Natural killer cell treated with Interleukin-12 subunit alpha and Interleukin-12 subunit beta and Interleukin-15 and Interleukin-18, amount 100 ng/mL, for 72 hours (primary cell): Measurements from ENCODE around the gene SLC34A1. TPM values are rescaled to one million over a fixed set of nuclear protein-coding genes. Genes with fewer than 3 reads are reported as not detected.
A peak's percentile ranks its signal among the peaks of the same experiment; 100 is the strongest.

Source experiments
- ATAC-seq, 2 donors: fragments of 150-1000 bp; cut with Tn5 transposase in 1 of 2; sonication (Bioruptor Pico), chemical (Tn5 transposase) in 1 of 2; 2 replicates each; pipeline ENCODE4 v1.10.0; 2021
- DNase-seq: peaks from one replicate; pipeline ENCODE4 v3.0.0; 2022; ENCODE audit warnings: low spot score
- H3K27ac Mint-ChIP-seq, 2 donors: 1 replicate in 1 of 2; 2 replicates in 1 of 2; pipeline ENCODE4 v1.8.0; 2022; ENCODE audit warnings: mixed read lengths in 2 of 2, mild to moderate bottlenecking in 1 of 2, moderate library complexity in 1 of 2
- H3K27me3 Mint-ChIP-seq, 2 donors: 1 replicate in 1 of 2; 2 replicates in 1 of 2; pipeline ENCODE4 v1.8.0; 2022; ENCODE audit warnings: mixed read lengths in 2 of 2
- H3K36me3 Mint-ChIP-seq: one replicate; pipeline ENCODE4 v1.8.0; 2022; ENCODE audit warnings: mixed read lengths
- H3K4me1 Mint-ChIP-seq, 2 donors: 1 replicate in 1 of 2; 2 replicates in 1 of 2; pipeline ENCODE4 v1.8.0; 2022; ENCODE audit warnings: low read depth in 2 of 2, mixed read lengths in 2 of 2, mild to moderate bottlenecking in 1 of 2
- H3K4me3 Mint-ChIP-seq: one replicate; pipeline ENCODE4 v1.8.0; 2022; ENCODE audit warnings: mixed read lengths
- H3K9me3 Mint-ChIP-seq: 2 replicates; pipeline ENCODE4 v1.8.0; 2022; ENCODE audit warnings: mixed read lengths
- total RNA-seq, 2 donors: library from RNA; stranded (reverse); gene quantifications; one replicate each; pipeline ENCODE4 v1.2.3, GENCODE V29; 2022

The SLC34A1 gene
- total RNA-seq, 2 donors from 2014 or later, result not detected

DNA sequence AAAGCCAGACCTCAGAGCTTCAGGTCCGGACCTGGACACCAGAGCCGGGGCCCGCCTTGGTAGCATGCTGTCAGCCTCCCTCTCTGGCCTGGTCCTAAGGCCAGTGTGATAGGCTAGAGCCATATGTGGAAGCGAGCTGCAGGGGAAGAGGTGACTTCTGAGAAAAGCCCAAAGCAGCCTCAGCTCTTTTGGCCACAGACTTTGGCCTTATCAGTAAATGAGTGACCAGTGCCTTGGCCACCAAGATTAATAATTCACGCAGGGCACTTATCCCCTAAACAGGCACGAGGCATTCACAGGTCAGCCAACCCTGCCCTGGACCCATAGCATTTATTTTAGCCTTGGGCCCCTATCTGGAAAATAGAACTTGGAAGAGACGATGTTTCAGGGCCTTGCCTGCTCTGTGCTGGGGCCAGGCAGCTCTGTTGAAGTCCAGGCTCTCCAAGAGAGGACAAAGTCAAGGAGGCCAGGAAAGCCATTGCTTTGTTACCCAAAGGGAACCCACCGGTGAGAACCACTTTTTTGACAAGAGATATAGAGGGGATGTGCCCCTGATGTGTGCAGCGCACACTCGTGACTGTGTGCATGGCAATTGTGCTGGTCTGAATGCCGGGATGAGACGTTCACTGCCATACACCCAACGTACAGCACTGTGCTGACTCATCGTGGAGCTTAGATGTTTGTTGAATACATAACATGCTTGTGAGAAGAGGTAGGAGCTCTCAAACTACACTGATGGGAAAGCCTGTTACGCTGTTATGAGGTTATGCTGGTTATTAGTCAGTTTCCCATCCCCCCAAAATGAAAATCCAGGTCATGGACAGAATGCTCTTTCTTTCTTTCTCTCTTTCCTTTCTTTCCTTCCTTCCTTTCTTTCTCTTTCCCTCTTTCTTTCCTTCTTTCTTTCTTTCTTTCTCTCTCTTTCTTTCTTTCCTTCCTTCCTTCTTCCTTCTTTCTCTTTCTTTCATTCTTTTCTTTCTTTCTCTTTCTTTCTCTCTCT lies 5.0 kb upstream of the SLC34A1 start:
- Mint-ChIP-seq H3K4me1 (peaks cover 9 to 16% of the 10 kb centered on the region in 2 donors), H3K36me3 (no peaks in the 10 kb centered on the region), H3K27me3 (peaks cover 0 to 2% of the 10 kb centered on the region in 2 donors), H3K27ac (no peak overlapping the region), H3K4me3 (no peak overlapping the region), H3K9me3 (no peaks in the 10 kb centered on the region)
- ATAC-seq (peak in 1 of 2 donors; percentile 83), DNase-seq (no peak)

- ATAC-seq (no peak), DNase-seq (no peak)
- H3K27ac Mint-ChIP-seq, result no peak overlapping the region
- H3K27me3 Mint-ChIP-seq, result peaks cover 0 to 2% of the 10 kb centered on the region in 2 donors
- H3K9me3 Mint-ChIP-seq, result no peaks in the 10 kb centered on the region
- no peak overlapping the region for H3K4me3 Mint-ChIP-seq
- no peaks in the 10 kb centered on the region for H3K36me3 Mint-ChIP-seq
- peaks cover 15 to 22% of the 10 kb centered on the region in 2 donors for H3K4me1 Mint-ChIP-seq
Observed at GRCh38 chr5:177380805-177381126, 3.5 kb upstream of the SLC34A1 start.

DNA sequence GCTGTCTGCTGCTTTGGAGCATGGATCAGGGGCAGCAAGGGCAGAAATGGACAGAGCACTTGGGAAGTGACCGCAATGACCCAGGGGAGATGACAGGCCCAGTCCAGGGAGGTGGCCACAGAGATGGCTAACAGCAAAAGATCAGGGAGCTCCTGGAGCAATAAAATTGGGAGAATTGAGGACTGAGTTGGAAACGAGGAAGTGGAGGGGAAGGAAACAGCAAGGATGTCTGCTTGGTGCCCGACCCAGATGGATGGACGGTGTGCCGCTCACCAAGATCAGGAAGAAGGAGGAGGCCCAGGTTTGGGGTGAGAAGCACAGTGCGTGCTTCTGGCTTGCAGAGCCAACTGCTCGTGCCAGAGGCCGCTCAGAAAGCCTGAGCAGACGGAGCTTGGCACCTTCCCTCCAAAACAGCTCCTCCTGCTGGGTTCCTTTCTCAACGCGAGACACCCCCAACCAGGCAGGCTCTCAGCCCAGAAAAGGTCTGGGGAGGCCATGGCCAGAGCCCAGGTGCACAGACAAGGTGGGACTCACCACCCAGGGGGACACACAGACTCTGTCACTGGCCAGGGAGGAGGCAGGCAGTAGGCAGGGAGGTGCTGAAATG lies 1.7 kb upstream of the SLC34A1 start:
- no peaks in the 10 kb centered on the region for H3K9me3 Mint-ChIP-seq
- H3K36me3 Mint-ChIP-seq, result no peaks in the 10 kb centered on the region
- DNase-seq (no peak), ATAC-seq (no peak)
- peaks cover 0 to 2% of the 10 kb centered on the region in 2 donors for H3K27me3 Mint-ChIP-seq
- H3K4me3 Mint-ChIP-seq, result no peak overlapping the region
- no peak overlapping the region for H3K27ac Mint-ChIP-seq
- peaks cover 15 to 22% of the 10 kb centered on the region in 2 donors for H3K4me1 Mint-ChIP-seq

- DNase-seq, result no peak
- Mint-ChIP-seq H3K4me3 (no peak overlapping the region), H3K36me3 (no peaks in the 10 kb centered on the region), H3K27me3 (peaks cover 0 to 2% of the 10 kb centered on the region in 2 donors), H3K4me1 (peaks cover 15 to 24% of the 10 kb centered on the region in 2 donors), H3K9me3 (no peaks in the 10 kb centered on the region), H3K27ac (no peak overlapping the region)
- ATAC-seq, result no peak
Observed at GRCh38 chr5:177383181-177383580, 1.1 kb upstream of the SLC34A1 start.

- ATAC-seq, result no peak
- no peaks in the 10 kb centered on the region for H3K36me3 Mint-ChIP-seq
- peaks cover 0 to 5% of the 10 kb centered on the region in 2 donors for H3K27me3 Mint-ChIP-seq
- DNase-seq, result no peak
- H3K9me3 Mint-ChIP-seq, result no peaks in the 10 kb centered on the region
- H3K27ac Mint-ChIP-seq, result no peak overlapping the region
- peak overlapping the region; percentile 26 for H3K4me3 Mint-ChIP-seq
- H3K4me1 Mint-ChIP-seq, result peaks cover 32 to 34% of the 10 kb centered on the region in 2 donors
Observed at GRCh38 chr5:177385720-177386119, 1.5 kb downstream of the SLC34A1 start.

- Mint-ChIP-seq H3K4me1 (peaks cover 36 to 41% of the 10 kb centered on the region in 2 donors), H3K27me3 (peaks cover 0 to 5% of the 10 kb centered on the region in 2 donors), H3K9me3 (no peaks in the 10 kb centered on the region), H3K36me3 (no peaks in the 10 kb centered on the region), H3K4me3 (no peak overlapping the region), H3K27ac (no peak overlapping the region)
- DNase-seq (no peak), ATAC-seq (no peak)
Observed at GRCh38 chr5:177386542-177386941, 2.3 kb downstream of the SLC34A1 start.

- Mint-ChIP-seq H3K9me3 (no peaks in the 10 kb centered on the region), H3K4me1 (peaks cover 36 to 41% of the 10 kb centered on the region in 2 donors), H3K27me3 (peaks cover 0 to 5% of the 10 kb centered on the region in 2 donors), H3K36me3 (no peaks in the 10 kb centered on the region), H3K4me3 (no peak overlapping the region), H3K27ac (no peak overlapping the region)
- ATAC-seq (no peak), DNase-seq (no peak)
Observed at GRCh38 chr5:177387405-177387804, 3.2 kb downstream of the SLC34A1 start.

- peak overlapping the region; percentile 10 to 85 for H3K27ac Mint-ChIP-seq
- H3K4me1 Mint-ChIP-seq, result peaks cover 36 to 41% of the 10 kb centered on the region in 2 donors
- peak overlapping the region; percentile 80 for H3K4me3 Mint-ChIP-seq
- ATAC-seq (no peak), DNase-seq (no peak)
- no peaks in the 10 kb centered on the region for H3K9me3 Mint-ChIP-seq
- peaks cover 0 to 5% of the 10 kb centered on the region in 2 donors for H3K27me3 Mint-ChIP-seq
- H3K36me3 Mint-ChIP-seq, result no peaks in the 10 kb centered on the region
Observed at GRCh38 chr5:177388521-177389052, 4.4 kb downstream of the SLC34A1 start.

DNA sequence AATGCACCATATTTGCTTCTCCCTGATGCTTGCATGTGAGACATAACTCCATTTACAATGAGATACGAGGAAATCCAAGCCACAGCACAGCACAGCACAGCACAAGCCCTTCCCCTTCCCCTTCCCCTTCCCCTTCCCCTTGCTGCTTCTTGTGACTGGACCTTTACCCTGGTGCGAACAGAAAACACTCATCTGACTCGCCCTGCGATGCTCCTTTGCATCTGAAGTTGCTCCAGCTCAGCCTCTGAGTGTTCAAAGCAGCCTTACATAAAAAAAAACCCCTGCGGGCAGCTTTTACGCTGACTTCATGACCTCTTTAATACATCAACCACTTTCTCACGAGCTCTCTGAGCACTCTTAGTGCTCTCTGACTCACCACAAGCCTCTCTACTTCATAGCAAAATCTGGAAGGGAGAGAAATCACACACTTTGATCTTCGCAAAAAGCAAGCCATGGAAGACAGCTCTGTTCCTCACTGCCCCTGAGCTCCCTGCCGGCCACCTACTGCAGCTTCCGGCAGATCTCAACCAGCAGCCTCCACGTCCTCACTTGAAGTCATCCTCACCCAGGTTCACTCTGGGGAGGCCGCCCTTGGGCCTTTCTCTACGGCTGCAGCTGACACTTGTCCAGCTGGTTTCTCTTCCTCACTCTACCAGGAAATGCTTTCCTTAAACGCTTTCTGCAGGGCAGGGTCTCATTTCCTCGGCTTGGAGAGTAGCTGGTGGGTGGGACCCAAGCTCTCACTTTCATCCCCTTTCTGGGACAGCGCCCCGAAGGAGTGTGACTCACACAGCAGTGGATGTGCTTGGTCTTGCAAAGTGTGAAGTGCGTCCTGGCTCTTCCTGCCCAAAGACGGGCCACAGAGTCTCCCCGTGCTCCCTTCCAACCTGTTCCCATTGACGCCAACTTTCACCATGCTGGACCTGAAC lies 5.3 kb downstream of the SLC34A1 start:
- Mint-ChIP-seq H3K4me1 (peaks cover 34 to 41% of the 10 kb centered on the region in 2 donors), H3K36me3 (no peaks in the 10 kb centered on the region), H3K27me3 (peaks cover 0 to 3% of the 10 kb centered on the region in 2 donors), H3K4me3 (peak overlapping the region; percentile 80), H3K9me3 (no peaks in the 10 kb centered on the region), H3K27ac (peak overlapping the region; percentile 10 to 85)
- DNase-seq, result no peak
- ATAC-seq, result peak; percentile 83 to 85

DNA sequence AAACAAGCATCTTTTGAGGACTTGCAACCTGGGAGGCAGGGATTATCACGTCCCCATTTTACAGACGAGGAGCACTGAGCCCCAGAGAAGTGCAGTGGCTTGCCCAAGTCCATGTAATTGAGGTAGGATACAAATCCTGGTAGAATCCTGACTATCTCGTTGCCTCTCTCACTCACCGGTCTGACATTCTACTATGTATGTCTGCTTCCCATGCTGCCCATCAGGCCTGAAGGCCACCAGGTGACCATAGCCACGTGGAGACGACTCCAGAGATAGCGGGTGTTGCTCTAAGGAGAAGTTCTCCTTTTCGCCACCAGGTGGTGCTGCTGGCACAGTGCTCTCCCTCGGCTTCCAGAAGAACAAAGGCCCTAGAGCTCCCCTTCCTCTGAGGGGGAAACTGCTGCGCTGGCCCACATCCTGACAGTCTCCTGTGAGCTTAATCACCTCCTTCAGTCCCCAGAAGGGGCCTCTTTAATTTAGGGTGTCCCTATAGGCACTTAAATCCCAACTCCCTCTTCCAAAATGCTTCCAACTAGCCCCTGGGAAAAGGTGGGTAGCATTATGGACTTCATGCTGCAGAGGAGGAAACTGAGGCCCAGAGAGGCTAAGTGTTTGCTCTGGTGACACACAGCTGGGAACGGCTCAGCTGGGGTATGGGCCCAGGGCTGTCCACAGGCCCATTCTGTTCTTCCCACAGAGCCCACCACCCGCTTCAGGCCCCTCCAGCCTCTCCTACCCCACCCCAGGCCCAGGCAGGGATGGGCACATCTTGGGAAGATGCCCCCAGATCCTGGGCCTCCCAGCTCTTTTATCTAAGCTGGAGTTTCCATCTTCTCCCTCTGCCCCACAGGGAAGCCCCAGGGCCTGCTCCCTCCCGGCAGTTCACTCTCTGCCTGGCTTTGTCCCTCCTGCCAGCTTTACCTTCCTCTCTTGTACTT lies 6.4 kb downstream of the SLC34A1 start:
- peak overlapping the region; percentile 80 for H3K4me3 Mint-ChIP-seq
- no peaks in the 10 kb centered on the region for H3K9me3 Mint-ChIP-seq
- no peaks in the 10 kb centered on the region for H3K36me3 Mint-ChIP-seq
- H3K27me3 Mint-ChIP-seq, result peaks cover 0 to 3% of the 10 kb centered on the region in 2 donors
- H3K4me1 Mint-ChIP-seq, result peaks cover 28 to 35% of the 10 kb centered on the region in 2 donors
- peak overlapping the region; percentile 80 to 85 for H3K27ac Mint-ChIP-seq
- DNase-seq, result peak; percentile 88
- ATAC-seq, result peak; percentile 65 to 82

DNA sequence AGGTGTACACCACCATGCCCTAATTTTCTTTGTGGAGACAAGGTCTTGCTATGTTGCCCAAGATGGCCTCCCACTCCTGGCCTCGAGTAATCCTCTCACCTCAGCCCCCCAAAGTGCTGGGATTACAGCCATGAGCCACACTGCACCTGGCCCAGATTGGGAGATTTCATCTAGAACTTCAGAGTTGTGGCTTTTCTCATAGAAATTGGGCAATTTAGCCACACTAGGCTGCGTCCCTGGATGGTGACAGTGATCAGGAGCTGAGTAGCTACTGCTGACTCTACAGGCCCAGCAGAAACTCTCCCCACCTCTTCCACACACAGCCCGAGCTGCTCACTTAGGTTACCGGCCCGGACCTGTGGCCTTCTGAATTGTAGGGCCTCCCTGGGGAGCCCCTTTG lies 8.5 kb downstream of the SLC34A1 start:
- ATAC-seq (no peak), DNase-seq (no peak)
- no peaks in the 10 kb centered on the region for H3K9me3 Mint-ChIP-seq
- peaks cover 0 to 3% of the 10 kb centered on the region in 2 donors for H3K27me3 Mint-ChIP-seq
- peaks cover 28 to 35% of the 10 kb centered on the region in 2 donors for H3K4me1 Mint-ChIP-seq
- H3K27ac Mint-ChIP-seq, result peak overlapping the region in 1 of 2 donors; percentile 27
- no peaks in the 10 kb centered on the region for H3K36me3 Mint-ChIP-seq
- no peak overlapping the region for H3K4me3 Mint-ChIP-seq

GRCh38 chr5:177393206-177393765 lies 9.1 kb downstream of the SLC34A1 start:
- DNase-seq (no peak), ATAC-seq (no peak)
- H3K36me3 Mint-ChIP-seq, result no peaks in the 10 kb centered on the region
- no peak overlapping the region for H3K4me3 Mint-ChIP-seq
- H3K27me3 Mint-ChIP-seq, result peaks cover 0 to 3% of the 10 kb centered on the region in 2 donors
- peaks cover 28 to 31% of the 10 kb centered on the region in 2 donors for H3K4me1 Mint-ChIP-seq
- peak overlapping the region in 1 of 2 donors; percentile 27 for H3K27ac Mint-ChIP-seq
- H3K9me3 Mint-ChIP-seq, result no peaks in the 10 kb centered on the region
